Neuronal stem cell (in vitro differentiated cells): ENCODE measurements around the gene SRCAP. TPM values are rescaled to one million over a fixed set of nuclear protein-coding genes. Genes with fewer than 3 reads are reported as not detected.
A peak's percentile ranks its signal among the peaks of the same experiment; 100 is the strongest.

Source experiments
- DNase-seq: peaks from one replicate; pipeline ENCODE4 v3.0.0-alpha.2; 2013; ENCODE audit warnings: low spot score
- H2AFZ ChIP-seq: one replicate; pipeline ENCODE4 v1.6.1; 2013; ENCODE audit warnings: mild to moderate bottlenecking, low read length, inconsistent platforms
- H2AK5ac ChIP-seq: 2 replicates; pipeline ENCODE4 v1.6.1; 2013; ENCODE audit warnings: low read depth, mild to moderate bottlenecking, inconsistent platforms, low read length, moderate library complexity, mixed read lengths
- H2BK120ac ChIP-seq: 2 replicates; pipeline ENCODE4 v1.6.1; 2013; ENCODE audit warnings: low read depth, mild to moderate bottlenecking, inconsistent platforms, low read length, moderate library complexity, mixed read lengths
- H2BK12ac ChIP-seq: one replicate; pipeline ENCODE4 v1.6.1; 2013; ENCODE audit warnings: low read length, inconsistent platforms
- H2BK15ac ChIP-seq: 2 replicates; pipeline ENCODE4 v1.6.1; 2013; ENCODE audit warnings: mild to moderate bottlenecking, low read length, inconsistent platforms, mixed read lengths
- H2BK5ac ChIP-seq: one replicate; pipeline ENCODE4 v1.6.1; 2013; ENCODE audit warnings: inconsistent platforms, mild to moderate bottlenecking, low read length, moderate library complexity
- H3K14ac ChIP-seq: one replicate; pipeline ENCODE4 v1.6.1; 2013; ENCODE audit warnings: low read length, inconsistent platforms
- H3K18ac ChIP-seq: 2 replicates; pipeline ENCODE4 v1.6.1; 2013; ENCODE audit warnings: low read length, inconsistent platforms
- H3K23ac ChIP-seq: 2 replicates; pipeline ENCODE4 v1.6.1; 2013; ENCODE audit warnings: low read depth, mild to moderate bottlenecking, mixed read lengths, low read length, inconsistent platforms; ENCODE audit not compliant: poor library complexity
- H3K27ac ChIP-seq: replicated peaks from 3 replicates; pipeline ENCODE4 v1.5.1; 2013; ENCODE audit warnings: low read length, inconsistent platforms
- H3K27me3 ChIP-seq, 3 experiments: 2 replicates each; pipeline ENCODE4 v1.6.1; 2013; ENCODE audit warnings: low read length in 3 of 3, mild to moderate bottlenecking in 2 of 3, inconsistent platforms in 1 of 3, low read depth in 1 of 3, mixed read lengths in 1 of 3, moderate library complexity in 1 of 3; ENCODE audit not compliant: control insufficient read depth in 3 of 3, insufficient read depth in 3 of 3
- H3K36me3 ChIP-seq, 2 donors: replicated peaks in 1 of 2; 2 replicates each; pipeline ENCODE4 v1.6.1; 2013; ENCODE audit warnings: low read length in 2 of 2; ENCODE audit not compliant: control insufficient read depth in 2 of 2, insufficient read depth in 2 of 2
- H3K4ac ChIP-seq: 2 replicates; pipeline ENCODE4 v1.6.1; 2013; ENCODE audit warnings: inconsistent platforms, mild to moderate bottlenecking, low read length, moderate library complexity
- H3K4me1 ChIP-seq, 2 donors: 1 replicate in 1 of 2; 2 replicates in 1 of 2; pipeline ENCODE4 v1.6.1; 2013; ENCODE audit warnings: low read length in 2 of 2, low read depth in 1 of 2; ENCODE audit not compliant: control insufficient read depth in 2 of 2, insufficient read depth in 1 of 2
- H3K4me2 ChIP-seq: one replicate; pipeline ENCODE4 v1.6.1; 2013; ENCODE audit warnings: mild to moderate bottlenecking, low read length, inconsistent platforms; ENCODE audit not compliant: insufficient read depth, poor library complexity, severe bottlenecking
- H3K4me3 ChIP-seq, 2 donors: 2 replicates each; pipeline ENCODE4 v1.5.1; 2013; ENCODE audit warnings: low read length in 2 of 2, mild to moderate bottlenecking in 2 of 2, inconsistent platforms in 1 of 2, moderate library complexity in 1 of 2
- H3K79me1 ChIP-seq: one replicate; pipeline ENCODE4 v1.6.1; 2013; ENCODE audit warnings: low read depth, mild to moderate bottlenecking, inconsistent platforms, low read length, moderate library complexity
- H3K9ac ChIP-seq: one replicate; pipeline ENCODE4 v1.6.1; 2013; ENCODE audit warnings: mild to moderate bottlenecking, low read depth, low read length, inconsistent platforms; ENCODE audit not compliant: poor library complexity
- H3K9me3 ChIP-seq, 2 donors: replicated peaks in 1 of 2; 2 replicates each; pipeline versions ENCODE3 to v1.6.1; 2013; ENCODE audit warnings: low read length in 2 of 2, mild to moderate bottlenecking in 2 of 2, inconsistent platforms in 1 of 2, low read depth in 1 of 2, mixed read lengths in 1 of 2, moderate library complexity in 1 of 2; ENCODE audit not compliant: control insufficient read depth in 2 of 2, insufficient read depth in 1 of 2
- H4K8ac ChIP-seq: one replicate; pipeline ENCODE4 v1.6.1; 2013; ENCODE audit warnings: low read depth, mild to moderate bottlenecking, inconsistent platforms, low read length, moderate library complexity
- H4K91ac ChIP-seq: one replicate; pipeline ENCODE4 v1.6.1; 2013; ENCODE audit warnings: low read length, low read depth, mild to moderate bottlenecking, inconsistent platforms; ENCODE audit not compliant: poor library complexity
- WGBS, 2 donors: extraction: QIAGEN DNeasy Blood & Tissue Kit; methylation state at CpG; one replicate each; pipeline ENCODE4 v1.1.7; 2013; ENCODE audit warnings: missing lambda C conversion rate in 2 of 2, mixed read lengths in 1 of 2; ENCODE audit not compliant: insufficient read length in 2 of 2, insufficient replicate concordance in 1 of 2; ENCODE audit errors: extremely low coverage in 2 of 2; 5-methylcytosine and 5-hydroxymethylcytosine counted together
- small RNA-seq: library from polyadenylated mRNA; stranded (forward); fragments of <200 nt; extraction: miRNeasy Mini kit (QIAGEN cat#:217004); gene quantifications from one replicate; pipeline ENCODE3, GENCODE V24; 2013; ENCODE audit not compliant: insufficient read depth

Gene SRCAP

GRCh38 chr16:30787613-30788378, 88.8 kb downstream of the SRCAP start:
- no peak for DNase-seq
- Histone ChIP-seq H3K4me3 (peak overlapping the region; percentile 76 to 89), H2AFZ (peak overlapping the region; percentile 95), H3K27me3 (no peaks in the 10 kb centered on the region), H2BK12ac (no peak overlapping the region), H3K79me1 (peaks cover 9% of the 10 kb centered on the region), H2AK5ac (peak overlapping the region; percentile 89), H3K4ac (peak overlapping the region; percentile 60), H4K91ac (no peak overlapping the region), H2BK120ac (peak overlapping the region; percentile 37), H3K36me3 (peaks cover 14 to 28% of the 10 kb centered on the region in 2 donors), H3K9me3 (no peaks in the 10 kb centered on the region), H3K4me2 (peak overlapping the region; percentile 75), H2BK15ac (peak overlapping the region; percentile 59), H3K23ac (peak overlapping the region; percentile 45), H3K27ac (no peak overlapping the region), H3K9ac (peak overlapping the region; percentile 94), H4K8ac (no peak overlapping the region), H3K18ac (peak overlapping the region; percentile 97), H2BK5ac (peak overlapping the region; percentile 62), H3K14ac (peak overlapping the region; percentile 79), H3K4me1 (peaks cover 6 to 9% of the 10 kb centered on the region in 2 donors)
- no CpG with 5 or more reads among the region's 11 CpGs for WGBS, 2 donors

Small RNAs within 50 kb of the gene (small RNA-seq; reads per million reads assigned to genes)
- gene RNU6-1043P (not detected), gene RNU6-416P (not detected), gene SNORA30 (6.7 reads per million, percentile 37 among the genes with 10 or more reads in this experiment)
